Activated T-helper 1 cell treated with anti-CD3 and anti-CD28 coated beads, Interleukin-12 subunit alpha, Interleukin-12 subunit beta, Interleukin-2, Interleukin-4 antibody, amounts not matched to agents 30 ng/mL and 10 ng/mL and 1 ng/mL, durations not matched to agents 14 hours and 24 hours and 36 hours (primary cell): Measurements from ENCODE around the gene NFKB1. TPM values are rescaled to one million over a fixed set of nuclear protein-coding genes. Genes with fewer than 3 reads are reported as not detected.
"Not testable (repeated sequence)": the region's sequence is repeated elsewhere in the genome, so short reads cannot be mapped to it uniquely, and the experiment has no call there.

Source experiments
- DNase-seq: peaks from one replicate; pipeline ENCODE4 v3.0.0; 2021; ENCODE audit warnings: low spot score
- H3K27ac Mint-ChIP-seq: one replicate; pipeline ENCODE4 v1.8.0; 2021; ENCODE audit warnings: mild to moderate bottlenecking, mixed read lengths
- H3K27me3 Mint-ChIP-seq: one replicate; pipeline ENCODE4 v1.8.0; 2022; ENCODE audit warnings: mild to moderate bottlenecking, moderate library complexity, mixed read lengths; ENCODE audit not compliant: insufficient read depth
- H3K36me3 Mint-ChIP-seq: one replicate; pipeline ENCODE4 v1.8.0; 2021; ENCODE audit warnings: low read depth, mixed read lengths
- H3K4me1 Mint-ChIP-seq: one replicate; pipeline ENCODE4 v1.8.0; 2021; ENCODE audit warnings: low read depth, mixed read lengths
- H3K4me3 Mint-ChIP-seq: one replicate; pipeline ENCODE4 v1.8.0; 2021; ENCODE audit warnings: mild to moderate bottlenecking, moderate library complexity, mixed read lengths
- H3K9me3 Mint-ChIP-seq: one replicate; pipeline ENCODE4 v1.8.0; 2021; ENCODE audit warnings: mixed read lengths
- intact Hi-C: fragments of 100-400 bp; cut with micrococcal nuclease; formaldehyde crosslinking; loops from one replicate; pipeline ENCODE4 v1.15.1; 2024
- total RNA-seq: library from RNA; stranded (reverse); gene quantifications from 2 replicates; pipeline ENCODE4 v1.2.3, GENCODE V29; 2022

The NFKB1 gene
- total RNA-seq, 1 donor from 2014 or later, result 139 TPM

DNA sequence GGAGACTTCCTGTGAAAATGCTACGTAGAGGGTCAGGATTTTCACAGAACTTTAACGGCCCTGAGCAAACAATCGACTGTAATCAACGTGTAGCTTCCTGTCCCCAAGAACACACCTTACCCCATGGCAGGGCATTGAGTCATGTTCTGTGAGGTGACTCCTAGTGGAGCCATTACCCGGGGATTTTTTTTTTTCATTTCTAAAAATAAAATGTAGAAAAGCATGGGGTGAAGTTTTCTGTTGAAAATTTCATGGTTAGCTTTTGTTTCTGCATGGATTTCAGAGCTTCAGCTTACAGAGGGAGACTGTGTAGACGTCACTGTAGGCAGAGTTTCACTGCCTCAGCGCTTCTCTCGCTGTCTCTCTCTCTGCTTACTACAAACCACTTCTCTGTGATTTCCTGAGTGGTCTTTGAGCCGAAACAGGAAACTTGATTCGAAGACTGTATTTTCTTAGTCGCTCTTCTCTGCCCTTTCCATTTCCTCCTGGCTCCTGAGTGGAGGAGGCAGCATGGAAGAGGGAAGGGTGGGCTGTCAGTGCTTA, 111.7 kb downstream of the NFKB1 start:
- no peaks in the 10 kb centered on the region for H3K27me3 Mint-ChIP-seq
- peaks cover 83% of the 10 kb centered on the region for H3K4me1 Mint-ChIP-seq
- DNase-seq, result peak; percentile 41
- intact Hi-C loops, result loop anchor here (1.0 to 2.0 kb wide), 4 partner anchors 14 to 214 kb away; partner anchors contain the start of gene UBE2D3
- peak overlapping the region; percentile 70 for H3K4me3 Mint-ChIP-seq
- peak overlapping the region; percentile 95 for H3K27ac Mint-ChIP-seq
- no peaks in the 10 kb centered on the region for H3K9me3 Mint-ChIP-seq
- H3K36me3 Mint-ChIP-seq, result peaks cover 79% of the 10 kb centered on the region

DNA sequence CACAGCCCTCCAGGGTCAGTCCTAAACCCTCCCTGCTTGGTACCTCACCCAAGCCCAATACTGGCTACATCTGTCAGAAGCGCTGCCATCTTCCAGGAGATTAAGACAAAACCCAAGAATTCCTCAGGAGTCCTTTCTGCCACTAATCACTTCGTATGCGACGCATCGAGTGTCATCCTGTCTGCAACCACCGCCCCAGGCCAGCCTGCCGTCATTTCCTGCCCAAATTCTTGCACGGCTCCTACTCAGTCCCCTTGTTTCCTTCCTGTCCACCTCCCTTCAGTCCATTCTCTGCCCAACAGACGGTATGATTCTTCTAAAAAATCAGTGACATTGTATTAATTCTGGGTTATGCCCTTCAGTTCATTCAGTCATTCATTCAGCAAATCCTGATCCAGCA, 113.6 kb downstream of the NFKB1 start:
- peak overlapping the region; percentile 70 for H3K4me3 Mint-ChIP-seq
- no peaks in the 10 kb centered on the region for H3K9me3 Mint-ChIP-seq
- peak overlapping the region; percentile 95 for H3K27ac Mint-ChIP-seq
- intact Hi-C loops, result no loop called here
- H3K36me3 Mint-ChIP-seq, result peaks cover 70% of the 10 kb centered on the region
- no peaks in the 10 kb centered on the region for H3K27me3 Mint-ChIP-seq
- DNase-seq, result peak; percentile 26
- H3K4me1 Mint-ChIP-seq, result peaks cover 85% of the 10 kb centered on the region

DNA sequence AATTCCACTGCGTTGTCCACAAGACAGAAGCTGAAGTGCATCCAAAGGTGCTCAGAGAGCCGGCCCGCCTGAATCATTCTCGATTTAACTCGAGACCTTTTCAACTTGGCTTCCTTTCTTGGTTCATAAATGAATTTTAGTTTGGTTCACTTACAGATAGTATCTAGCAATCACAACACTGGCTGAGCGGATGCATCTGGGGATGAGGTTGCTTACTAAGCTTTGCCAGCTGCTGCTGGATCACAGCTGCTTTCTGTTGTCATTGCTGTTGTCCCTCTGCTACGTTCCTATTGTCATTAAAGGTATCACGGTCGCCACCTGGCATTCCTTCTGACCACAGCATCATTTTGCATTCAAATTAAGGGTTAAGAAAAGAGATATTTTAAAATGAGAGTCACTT, 115.5 kb downstream of the NFKB1 start:
- DNase-seq, result no peak
- intact Hi-C loops, result no loop called here
- Mint-ChIP-seq H3K27me3 (no peaks in the 10 kb centered on the region), H3K4me3 (peak overlapping the region; percentile 10), H3K9me3 (no peaks in the 10 kb centered on the region), H3K4me1 (peaks cover 80% of the 10 kb centered on the region), H3K27ac (peak overlapping the region; percentile 36), H3K36me3 (peaks cover 53% of the 10 kb centered on the region)

DNA sequence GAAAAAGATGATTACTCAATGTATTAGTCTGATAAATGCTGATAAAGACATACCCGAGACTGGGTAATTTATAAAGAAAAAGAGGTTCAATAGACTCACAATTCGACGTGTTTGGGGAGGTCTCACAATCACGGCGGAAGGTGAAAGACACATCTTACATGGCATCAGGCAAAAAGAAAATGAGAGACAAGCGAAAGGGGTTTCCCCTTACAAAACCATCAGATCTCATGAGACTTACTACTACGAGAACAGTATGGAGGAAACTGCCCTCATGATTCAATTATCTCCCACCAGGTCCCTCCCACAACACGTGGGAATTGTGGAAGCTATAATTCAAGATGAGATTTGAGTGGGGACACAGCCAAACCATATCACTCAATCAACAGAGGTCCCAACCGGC, 117.9 kb downstream of the NFKB1 start:
- intact Hi-C loops, H3K27me3 Mint-ChIP-seq, H3K4me3 Mint-ChIP-seq, H3K9me3 Mint-ChIP-seq, DNase-seq, H3K27ac Mint-ChIP-seq: not testable (repeated sequence)
- peaks cover 32% of the 10 kb centered on the region for H3K36me3 Mint-ChIP-seq
- peaks cover 66% of the 10 kb centered on the region for H3K4me1 Mint-ChIP-seq

DNA sequence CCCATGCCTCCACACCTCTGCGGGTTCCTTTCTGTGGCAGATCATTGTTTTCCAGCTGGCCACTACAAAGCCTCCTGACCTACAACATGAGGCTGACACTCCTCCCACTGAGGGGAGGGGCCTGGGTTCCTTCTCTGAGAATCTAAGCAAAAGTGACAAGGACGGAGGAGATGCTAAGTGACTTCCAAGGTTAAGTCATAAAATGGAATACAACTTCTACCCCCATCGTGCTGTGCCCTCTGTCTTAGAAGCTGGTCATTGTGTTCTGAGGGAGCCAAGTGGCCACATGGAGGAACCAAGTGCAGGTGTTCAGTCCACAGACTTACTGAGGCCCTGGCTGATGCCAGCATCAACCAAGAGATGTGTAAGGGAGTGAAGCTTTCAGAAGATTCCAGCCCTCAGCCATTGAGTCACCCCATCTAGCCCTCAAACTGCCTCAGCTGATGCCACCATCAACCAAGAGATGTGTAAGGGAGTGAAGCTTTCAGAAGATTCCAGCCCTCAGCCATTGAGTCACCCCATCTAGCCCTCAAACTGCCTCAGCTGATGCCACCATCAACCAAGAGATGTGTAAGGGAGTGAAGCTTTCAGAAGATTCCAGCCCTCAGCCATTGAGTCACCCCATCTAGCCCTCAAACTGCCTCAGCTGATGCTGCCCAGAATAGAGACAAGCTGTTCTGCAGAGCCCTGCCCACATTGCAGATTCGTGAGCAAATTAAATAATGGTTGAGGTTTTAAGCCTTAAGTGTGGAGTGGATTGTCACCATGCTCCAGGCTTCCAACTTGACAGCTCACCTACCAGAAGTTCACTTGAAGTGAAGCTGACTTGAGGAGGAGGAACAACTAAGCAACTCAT, 118.8 kb downstream of the NFKB1 start:
- H3K27ac Mint-ChIP-seq, DNase-seq, H3K9me3 Mint-ChIP-seq, H3K27me3 Mint-ChIP-seq, H3K4me3 Mint-ChIP-seq: not testable (repeated sequence)
- Mint-ChIP-seq H3K36me3 (peaks cover 22% of the 10 kb centered on the region), H3K4me1 (peaks cover 66% of the 10 kb centered on the region)
- intact Hi-C loops, result loop anchor here (2.0 kb wide), 1 partner anchor 249 kb away; the partner anchor contains the start of gene CISD2

DNA sequence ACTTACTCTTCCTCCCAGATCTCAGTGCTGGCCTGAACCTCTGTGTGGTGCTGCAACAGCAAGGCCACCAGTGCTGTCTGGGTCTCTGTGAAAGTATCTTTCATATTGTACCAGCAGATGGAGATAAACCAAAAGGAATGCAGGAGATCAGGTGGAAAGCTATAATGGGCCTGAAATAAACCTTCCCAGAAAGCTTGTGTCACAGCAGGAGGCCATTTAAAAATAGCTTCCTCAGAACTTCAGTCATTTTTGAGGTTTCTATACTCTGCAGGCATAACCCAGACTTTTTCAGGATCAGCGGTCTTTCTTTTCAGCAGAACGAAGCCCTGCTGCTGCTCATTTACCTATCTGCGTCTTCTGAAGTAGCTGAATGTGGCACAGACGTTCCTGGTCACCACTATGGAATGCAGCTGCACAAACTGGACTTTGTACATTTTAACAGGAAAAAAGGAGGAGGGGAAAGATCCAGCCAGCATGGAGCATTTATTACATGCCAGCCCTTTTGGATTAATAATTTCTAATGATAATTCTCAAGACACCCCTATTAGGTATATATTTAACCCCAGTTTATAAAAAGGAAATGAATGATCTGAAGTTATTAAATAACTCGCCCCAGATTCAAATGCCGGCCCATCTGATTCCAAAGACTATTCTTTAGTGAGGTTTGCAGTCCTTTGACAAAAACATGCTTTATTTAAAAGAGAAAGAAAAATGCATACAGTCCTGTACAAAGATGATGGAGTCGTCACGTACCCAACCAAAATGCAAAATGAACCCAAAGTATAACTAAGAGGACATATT, 119.7 kb downstream of the NFKB1 start:
- intact Hi-C loops, result loop anchor here (2.0 kb wide), 1 partner anchor 248 kb away; the partner anchor contains the start of gene CISD2
- Mint-ChIP-seq H3K4me1 (peaks cover 63% of the 10 kb centered on the region), H3K36me3 (peaks cover 16% of the 10 kb centered on the region), H3K4me3 (no peak overlapping the region), H3K27ac (no peak overlapping the region), H3K9me3 (no peaks in the 10 kb centered on the region), H3K27me3 (no peaks in the 10 kb centered on the region)
- no peak for DNase-seq

DNA sequence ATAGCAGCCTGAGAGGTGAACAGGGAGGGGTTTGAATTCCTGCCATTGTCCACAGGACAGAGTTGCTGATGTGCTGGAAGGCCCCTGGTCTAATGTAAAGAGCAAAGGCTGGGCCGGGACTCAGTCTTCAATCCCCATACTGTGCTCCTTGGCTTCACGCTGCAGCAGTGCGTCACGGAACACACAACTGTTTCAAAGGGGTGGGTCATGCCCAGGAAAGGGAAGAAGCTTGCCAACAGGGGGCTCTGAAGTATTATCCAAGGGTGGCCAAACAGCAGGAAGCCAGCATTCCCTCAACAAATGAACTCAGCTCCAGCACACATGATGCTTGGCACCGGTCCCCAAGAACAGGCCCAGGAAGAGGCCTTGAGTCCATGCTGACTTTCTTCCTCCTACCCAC, 122.5 kb downstream of the NFKB1 start:
- H3K36me3 Mint-ChIP-seq, result peaks cover 4% of the 10 kb centered on the region
- no peaks in the 10 kb centered on the region for H3K9me3 Mint-ChIP-seq
- H3K4me3 Mint-ChIP-seq, result no peak overlapping the region
- intact Hi-C loops, result loop anchor here (1.0 to 2.0 kb wide), 2 partner anchors 123 to 469 kb away; partner anchors contain the start of gene NFKB1
- no peaks in the 10 kb centered on the region for H3K27me3 Mint-ChIP-seq
- no peak for DNase-seq
- H3K27ac Mint-ChIP-seq, result no peak overlapping the region
- H3K4me1 Mint-ChIP-seq, result peaks cover 69% of the 10 kb centered on the region

DNA sequence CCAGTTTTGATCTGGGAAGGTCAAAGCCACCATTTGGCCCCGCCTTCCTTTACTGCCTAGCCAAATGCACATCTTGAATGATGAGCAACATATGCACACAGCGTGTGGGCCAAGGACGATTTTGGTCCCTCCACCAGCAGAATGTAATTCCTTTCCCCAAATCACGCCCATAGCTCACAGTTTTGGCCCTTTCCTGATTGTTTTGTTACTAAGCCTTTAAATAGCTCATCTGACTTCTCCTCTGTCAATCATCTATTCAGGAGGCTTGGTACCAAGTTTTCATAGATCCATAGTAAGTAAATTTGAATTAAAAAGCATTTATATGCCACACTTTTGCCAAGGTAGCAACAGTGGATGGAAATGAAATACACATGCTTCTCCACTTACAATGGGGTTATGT, 123.3 kb downstream of the NFKB1 start:
- intact Hi-C loops, result loop anchor here (1.0 to 2.0 kb wide), 2 partner anchors 124 to 468 kb away; partner anchors contain the start of gene NFKB1
- H3K27ac Mint-ChIP-seq, result no peak overlapping the region
- H3K27me3 Mint-ChIP-seq, result no peaks in the 10 kb centered on the region
- no peak for DNase-seq
- H3K4me3 Mint-ChIP-seq, result no peak overlapping the region
- H3K36me3 Mint-ChIP-seq, result no peaks in the 10 kb centered on the region
- H3K9me3 Mint-ChIP-seq, result no peaks in the 10 kb centered on the region
- H3K4me1 Mint-ChIP-seq, result peaks cover 64% of the 10 kb centered on the region

DNA sequence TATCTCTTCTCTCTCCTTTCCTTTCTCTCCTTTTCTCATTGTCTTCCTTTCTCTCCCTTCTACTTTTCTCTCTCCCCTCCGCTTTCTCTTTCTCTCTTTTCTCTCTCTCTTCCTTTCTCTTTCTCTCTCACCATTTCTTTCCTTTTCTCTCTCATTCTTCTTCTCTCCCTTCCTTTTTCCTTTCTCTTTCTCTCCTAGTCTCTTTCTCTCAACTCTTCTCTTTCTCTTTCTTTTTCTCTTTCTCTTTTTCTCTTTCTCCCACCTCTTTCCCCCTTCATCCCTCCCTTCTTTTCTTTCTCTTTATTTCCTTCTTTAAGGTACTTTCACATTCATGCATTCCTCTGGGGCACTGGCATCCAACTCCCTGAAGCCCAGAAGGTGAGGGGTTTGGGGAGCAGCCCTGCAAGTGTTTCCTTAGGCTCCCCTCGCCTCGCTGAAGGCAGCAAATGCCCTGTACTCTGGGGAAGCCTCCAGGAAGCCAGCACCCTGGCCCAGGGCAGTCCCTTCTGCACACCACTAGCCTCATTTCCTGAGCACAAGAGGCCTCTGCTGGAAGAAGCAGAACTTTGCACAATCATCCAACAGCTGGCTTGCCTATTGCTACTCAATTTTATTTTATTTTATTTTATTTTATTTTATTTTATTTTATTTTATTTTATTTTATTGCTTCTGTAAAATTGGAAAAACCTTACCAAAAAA, 124.2 kb downstream of the NFKB1 start:
- DNase-seq, result peak; percentile 68
- Mint-ChIP-seq H3K27me3 (no peaks in the 10 kb centered on the region), H3K4me3 (peak overlapping the region; percentile 83), H3K27ac (peak overlapping the region; percentile 92), H3K9me3 (no peaks in the 10 kb centered on the region), H3K4me1 (peaks cover 67% of the 10 kb centered on the region), H3K36me3 (peaks cover 2% of the 10 kb centered on the region)
- intact Hi-C loops, result loop anchor here (1.0 to 5.0 kb wide), 8 partner anchors 88 to 384 kb away; partner anchors contain the start of genes NFKB1, SLC39A8 and UBE2D3

DNA sequence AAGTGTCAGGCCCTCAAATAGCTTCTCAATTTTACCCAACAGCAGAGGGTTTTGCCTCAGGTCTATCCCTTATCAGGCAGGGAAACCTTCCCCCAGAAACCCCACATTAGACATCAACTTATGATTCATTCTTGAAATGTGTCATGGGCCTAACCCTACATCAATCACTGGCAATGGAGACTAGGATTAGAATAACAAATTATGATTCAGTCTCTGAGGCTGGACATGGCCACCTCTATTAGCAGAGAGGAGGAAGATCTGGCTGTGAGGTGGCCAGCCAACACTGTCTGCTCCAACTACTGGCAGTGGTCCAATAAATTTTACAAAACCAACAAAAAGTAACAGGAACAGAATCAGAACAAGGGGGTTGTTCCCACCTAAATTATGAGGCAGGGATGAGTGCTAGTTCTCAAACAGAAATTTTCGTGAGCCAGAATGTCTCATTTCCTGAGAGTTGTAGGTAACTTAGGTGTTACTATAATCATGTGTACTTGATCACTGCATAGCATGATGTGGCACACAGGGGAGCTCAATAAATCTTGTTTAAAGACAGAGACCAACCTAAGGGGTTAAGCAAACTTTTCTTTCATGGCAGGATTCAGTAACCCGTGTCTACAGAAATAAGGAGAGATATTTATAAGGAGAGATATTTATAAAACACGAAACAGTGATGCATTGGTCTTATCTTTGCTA, 126.8 kb downstream of the NFKB1 start:
- no peaks in the 10 kb centered on the region for H3K9me3 Mint-ChIP-seq
- H3K4me3 Mint-ChIP-seq, result no peak overlapping the region
- no peaks in the 10 kb centered on the region for H3K27me3 Mint-ChIP-seq
- peaks cover 63% of the 10 kb centered on the region for H3K4me1 Mint-ChIP-seq
- H3K27ac Mint-ChIP-seq, result peak overlapping the region; percentile 10
- H3K36me3 Mint-ChIP-seq, result peaks cover 8% of the 10 kb centered on the region
- intact Hi-C loops, result loop anchor here (5.0 kb wide), 3 partner anchors 91 to 371 kb away; partner anchors contain the start of gene UBE2D3
- no peak for DNase-seq

DNA sequence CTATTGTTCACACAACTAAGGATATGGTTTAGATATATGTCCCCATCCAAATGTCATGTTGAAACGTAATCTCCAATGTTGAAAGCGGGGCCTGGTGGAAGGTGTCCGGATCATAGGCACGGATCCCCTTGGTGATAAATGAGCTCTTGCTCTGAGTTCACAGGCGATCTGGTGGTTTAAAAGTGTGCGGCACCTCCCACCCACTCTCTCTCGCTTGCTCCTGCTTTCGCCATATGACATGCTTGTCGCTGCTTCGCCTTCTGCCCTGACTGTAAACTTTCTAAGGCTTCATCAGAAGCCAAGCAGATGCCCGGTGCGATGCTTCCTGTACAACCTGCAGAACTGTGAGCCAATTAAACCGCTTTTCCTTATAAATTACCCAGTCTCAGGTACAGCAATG, 128.5 kb downstream of the NFKB1 start:
- intact Hi-C loops, result loop anchor here (5.0 kb wide), 3 partner anchors 92 to 372 kb away; partner anchors contain the start of gene UBE2D3
- H3K27me3 Mint-ChIP-seq, result no peaks in the 10 kb centered on the region
- no peak for DNase-seq
- peaks cover 8% of the 10 kb centered on the region for H3K36me3 Mint-ChIP-seq
- H3K9me3 Mint-ChIP-seq, result no peaks in the 10 kb centered on the region
- H3K27ac Mint-ChIP-seq, result no peak overlapping the region
- H3K4me1 Mint-ChIP-seq, result peaks cover 54% of the 10 kb centered on the region
- H3K4me3 Mint-ChIP-seq, result no peak overlapping the region
